ENCODE data around the gene MOV10L1. TPM values are rescaled to one million over a fixed set of nuclear protein-coding genes. Genes with fewer than 3 reads are reported as not detected.

The MOV10L1 gene
- total and polyA plus RNA-seq, 7 experiments from 2014 or later, result not detected

- peaks cover 0 to 4% (median 0%) of the 10 kb centered on the region in 5 donors for H3K27me3 Mint-ChIP-seq
- Histone ChIP-seq H3K27ac (ENCODE audit: low read depth, low read length) (peak overlapping the region; percentile 98), H3K27me3 (ENCODE audit: control insufficient read depth in 2 of 2, insufficient read depth in 2 of 2, low read length in 2 of 2) (no peaks in the 10 kb centered on the region), H3K36me3 (ENCODE audit: control insufficient read depth in 2 of 3, insufficient read depth in 3 of 3, low read length in 3 of 3) (peaks cover 0 to 10% (median under 1%) of the 10 kb centered on the region in 3 experiments), H3K4me3 (ENCODE audit: low read length) (peak overlapping the region; percentile 56), H3K4me1 (ENCODE audit: control insufficient read depth in 2 of 2, insufficient read depth in 2 of 2, low read length in 2 of 2) (peaks cover 46 to 52% of the 10 kb centered on the region in 2 donors), H3K9me3 (ENCODE audit: control insufficient read depth in 2 of 3, low read length in 3 of 3) (no peaks in the 10 kb centered on the region)
- POLR2A ChIA-PET, result interaction anchor here (1.1 to 3.3 kb wide), 8 partner anchors 12 to 438 kb away, joined by 3 to 20 read pairs (median 6); partner anchors contain the start of gene ARSA
- CTCF ChIA-PET, result interaction anchor here (1.1 to 3.1 kb wide), 2 partner anchors 41 to 53 kb away, joined by 3 to 14 read pairs; no protein-coding TSS in a partner anchor
- H3K36me3 Mint-ChIP-seq, result peaks cover 0 to 12% (median 0%) of the 10 kb centered on the region in 5 donors
- peak overlapping the region; percentile 49 to 96 (median 92) for H3K4me3 Mint-ChIP-seq
- intact Hi-C loops (cut with micrococcal nuclease), result no loop called here
- ATAC-seq (no peak), DNase-seq (no peak)
- peaks cover 25 to 58% (median 39%) of the 10 kb centered on the region in 7 donors for H3K4me1 Mint-ChIP-seq
- no peaks in the 10 kb centered on the region for H3K9me3 Mint-ChIP-seq
- H3K27ac Mint-ChIP-seq, result peak overlapping the region; percentile 94 to 100 (median 99)
These were observed 99.5 kb downstream of the MOV10L1 start for GRCh38 chr22:50189184-50189848.

- peaks cover 0 to 12% (median 0%) of the 10 kb centered on the region in 5 donors for H3K36me3 Mint-ChIP-seq
- intact Hi-C loops (cut with micrococcal nuclease), result loop anchor here (1.0 to 10.0 kb wide), 13 partner anchors 10 to 431 kb away; partner anchors contain the start of genes ALG12 (in 1 of the 2), CRELD2 (in 1 of the 2), NCAPH2 (in 1 of the 2) and PANX2 (in 1 of the 2)
- ATAC-seq (no peak), DNase-seq (no peak)
- H3K4me1 Mint-ChIP-seq, result peaks cover 25 to 54% (median 36%) of the 10 kb centered on the region in 7 donors
- H3K4me3 Mint-ChIP-seq, result peak overlapping the region; percentile 90 to 96 (median 92)
- ChIA-PET POLR2A (interaction anchor here (1.1 to 3.3 kb wide), 10 partner anchors 10 to 438 kb away, joined by 3 to 20 read pairs (median 6); partner anchors contain the start of gene ARSA), CTCF (interaction anchor here (1.1 to 3.1 kb wide), 2 partner anchors 41 to 53 kb away, joined by 3 to 14 read pairs; no protein-coding TSS in a partner anchor)
- H3K27me3 Mint-ChIP-seq, result peaks cover 0 to 2% (median 0%) of the 10 kb centered on the region in 5 donors
- H3K4me1 ChIP-seq (ENCODE audit: control insufficient read depth in 2 of 2, insufficient read depth in 2 of 2, low read length in 2 of 2), result peaks cover 46 to 52% of the 10 kb centered on the region in 2 donors
- H3K9me3 ChIP-seq (ENCODE audit: control insufficient read depth in 2 of 3, low read length in 3 of 3), result no peaks in the 10 kb centered on the region
- peak overlapping the region; percentile 98 for H3K27ac ChIP-seq (ENCODE audit: low read depth, low read length)
- H3K9me3 Mint-ChIP-seq, result no peaks in the 10 kb centered on the region
- peak overlapping the region; percentile 94 to 100 (median 99) for H3K27ac Mint-ChIP-seq
- H3K4me3 ChIP-seq (ENCODE audit: low read length), result peak overlapping the region; percentile 56
- peaks cover 0 to 15% (median 3%) of the 10 kb centered on the region in 3 experiments for H3K36me3 ChIP-seq (ENCODE audit: control insufficient read depth in 2 of 3, insufficient read depth in 3 of 3, low read length in 3 of 3)
- H3K27me3 ChIP-seq (ENCODE audit: control insufficient read depth in 2 of 2, insufficient read depth in 2 of 2, low read length in 2 of 2), result no peaks in the 10 kb centered on the region
These were observed 100.0 kb downstream of the MOV10L1 start for GRCh38 chr22:50189849-50190181.

- peak; percentile 73 to 88 (median 84) for DNase-seq
- Histone ChIP-seq H3K4me3 (ENCODE audit: low read length) (peak overlapping the region; percentile 56), H3K9me3 (ENCODE audit: control insufficient read depth in 2 of 3, low read length in 3 of 3) (no peaks in the 10 kb centered on the region), H3K27ac (ENCODE audit: low read depth, low read length) (peak overlapping the region; percentile 98), H3K4me1 (ENCODE audit: control insufficient read depth in 2 of 2, insufficient read depth in 2 of 2, low read length in 2 of 2) (peaks cover 46 to 48% of the 10 kb centered on the region in 2 donors), H3K36me3 (ENCODE audit: control insufficient read depth in 2 of 3, insufficient read depth in 3 of 3, low read length in 3 of 3) (peaks cover 0 to 20% (median 3%) of the 10 kb centered on the region in 3 experiments), H3K27me3 (ENCODE audit: control insufficient read depth in 2 of 2, insufficient read depth in 2 of 2, low read length in 2 of 2) (no peaks in the 10 kb centered on the region)
- POLR2A ChIA-PET, result interaction anchor here (0.6 to 3.3 kb wide), 18 partner anchors 10 to 437 kb away, joined by 3 to 20 read pairs (median 5); partner anchors contain the start of genes ARSA, HDAC10, LMF2 and NCAPH2
- H3K27ac Mint-ChIP-seq, result peak overlapping the region; percentile 94 to 100 (median 99)
- ATAC-seq, result peak; percentile 66
- H3K36me3 Mint-ChIP-seq, result peaks cover 0 to 12% (median 0%) of the 10 kb centered on the region in 5 donors
- intact Hi-C loops (cut with micrococcal nuclease), result loop anchor here (1.0 to 10.0 kb wide), 13 partner anchors 10 to 430 kb away; partner anchors contain the start of genes ALG12 (in 1 of the 2), CRELD2 (in 1 of the 2), NCAPH2 (in 1 of the 2) and PANX2 (in 1 of the 2)
- H3K27me3 Mint-ChIP-seq, result peaks cover 0 to 2% (median 0%) of the 10 kb centered on the region in 5 donors
- H3K4me1 Mint-ChIP-seq, result peaks cover 25 to 53% (median 35%) of the 10 kb centered on the region in 7 donors
- H3K4me3 Mint-ChIP-seq, result peak overlapping the region; percentile 90 to 96 (median 92)
- CTCF ChIA-PET, result interaction anchor here (1.0 to 3.1 kb wide), 4 partner anchors 18 to 52 kb away, joined by 3 to 14 read pairs (median 4); no protein-coding TSS in a partner anchor
- no peaks in the 10 kb centered on the region for H3K9me3 Mint-ChIP-seq
These were observed 100.6 kb downstream of the MOV10L1 start for GRCh38 chr22:50190182-50190940.

DNA sequence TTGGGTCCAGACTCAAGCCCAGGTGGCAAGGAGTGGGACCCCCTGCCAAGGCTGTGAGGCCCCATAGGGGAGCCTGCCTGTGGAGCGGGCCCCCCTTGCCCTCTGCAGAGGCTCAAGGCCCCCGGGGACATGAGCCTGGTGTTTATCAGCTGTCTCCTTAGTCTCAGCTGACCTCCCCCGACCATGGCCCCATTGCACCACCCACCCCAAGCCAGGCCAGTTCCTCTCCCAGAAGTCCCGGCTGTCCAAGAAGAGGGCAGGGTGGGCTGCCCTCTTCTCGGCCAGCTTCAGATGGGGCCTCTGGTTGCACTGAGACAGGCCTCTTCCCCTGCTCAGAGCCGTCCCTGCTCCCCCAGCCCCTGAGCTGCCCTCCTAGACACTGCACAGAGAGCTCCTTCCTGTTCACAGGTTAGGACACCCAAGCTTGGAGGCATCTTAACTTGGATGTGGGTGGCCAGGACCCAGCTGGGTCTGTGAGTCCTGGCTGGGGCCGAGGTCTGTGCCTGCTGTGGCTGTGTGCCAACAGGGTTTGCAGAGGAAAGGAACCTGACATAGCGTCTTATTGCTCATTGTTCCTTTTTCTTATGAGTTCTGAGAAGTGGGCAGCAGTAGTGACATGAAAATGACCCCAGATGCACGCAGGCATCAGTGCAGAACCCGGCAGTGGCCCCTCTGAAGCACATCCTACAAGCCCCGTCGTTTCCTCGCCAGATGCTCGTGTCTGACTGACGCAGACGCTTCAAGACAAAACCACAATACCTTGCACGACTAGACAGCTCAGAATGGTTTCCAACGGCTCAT is 101.3 kb downstream of the MOV10L1 start:
- CTCF ChIA-PET, result interaction anchor here (0.6 to 3.1 kb wide), 6 partner anchors 18 to 302 kb away, joined by 3 to 14 read pairs (median 4); no protein-coding TSS in a partner anchor
- ATAC-seq (peak; percentile 74), DNase-seq (peak in 7 of 9 donors; percentile 80 to 93 (median 90))
- Mint-ChIP-seq H3K27me3 (no peaks in the 10 kb centered on the region), H3K36me3 (peaks cover 0 to 12% (median 0%) of the 10 kb centered on the region in 5 donors), H3K4me1 (peaks cover 25 to 51% (median 33%) of the 10 kb centered on the region in 7 donors), H3K9me3 (no peaks in the 10 kb centered on the region), H3K27ac (peak overlapping the region; percentile 94 to 100 (median 99)), H3K4me3 (peak overlapping the region; percentile 90 to 96 (median 92))
- Histone ChIP-seq H3K27me3 (ENCODE audit: control insufficient read depth in 2 of 2, insufficient read depth in 2 of 2, low read length in 2 of 2) (no peaks in the 10 kb centered on the region), H3K4me1 (ENCODE audit: control insufficient read depth in 2 of 2, insufficient read depth in 2 of 2, low read length in 2 of 2) (peaks cover 46% of the 10 kb centered on the region in 2 donors), H3K9me3 (ENCODE audit: control insufficient read depth in 2 of 3, low read length in 3 of 3) (no peaks in the 10 kb centered on the region), H3K4me3 (ENCODE audit: low read length) (peak overlapping the region; percentile 56), H3K27ac (ENCODE audit: low read depth, low read length) (peak overlapping the region; percentile 98), H3K36me3 (ENCODE audit: control insufficient read depth in 2 of 3, insufficient read depth in 3 of 3, low read length in 3 of 3) (peaks cover 0 to 27% (median 3%) of the 10 kb centered on the region in 3 experiments)
- POLR2A ChIA-PET, result interaction anchor here (0.7 to 3.3 kb wide), 19 partner anchors 9 to 437 kb away, joined by 3 to 20 read pairs (median 5); partner anchors contain the start of genes ARSA, CHKB, HDAC10 and LMF2
- intact Hi-C loops (cut with micrococcal nuclease), result loop anchor here (1.0 to 10.0 kb wide), 13 partner anchors 9 to 430 kb away; partner anchors contain the start of genes ALG12 (in 1 of the 2), CRELD2 (in 1 of the 2), NCAPH2 (in 1 of the 2) and PANX2 (in 1 of the 2)

- CTCF ChIA-PET, result interaction anchor here (0.5 to 3.1 kb wide), 2 partner anchors 44 to 143 kb away, joined by 5 to 14 read pairs; no protein-coding TSS in a partner anchor
- H3K27me3 ChIP-seq (ENCODE audit: control insufficient read depth in 2 of 2, insufficient read depth in 2 of 2, low read length in 2 of 2), result no peaks in the 10 kb centered on the region
- peak in 7 of 9 donors; percentile 64 to 79 (median 74) for DNase-seq
- H3K27ac ChIP-seq (ENCODE audit: low read depth, low read length), result peak overlapping the region; percentile 98
- Mint-ChIP-seq H3K4me3 (peak overlapping the region; percentile 90 to 96 (median 92)), H3K27ac (peak overlapping the region; percentile 94 to 100 (median 99)), H3K4me1 (peaks cover 23 to 39% (median 25%) of the 10 kb centered on the region in 7 donors), H3K36me3 (peaks cover 0 to 10% (median 0%) of the 10 kb centered on the region in 5 donors), H3K9me3 (no peaks in the 10 kb centered on the region), H3K27me3 (no peaks in the 10 kb centered on the region)
- intact Hi-C loops (cut with micrococcal nuclease), result loop anchor here in 1 of 2 donors (5.0 to 10.0 kb wide), 5 partner anchors 228 to 340 kb away; partner anchors contain the start of genes ALG12, CRELD2, PIM3 and SCO2
- H3K4me3 ChIP-seq (ENCODE audit: low read length), result peak overlapping the region; percentile 56
- peaks cover 0 to 41% (median 3%) of the 10 kb centered on the region in 3 experiments for H3K36me3 ChIP-seq (ENCODE audit: control insufficient read depth in 2 of 3, insufficient read depth in 3 of 3, low read length in 3 of 3)
- peaks cover 35 to 37% of the 10 kb centered on the region in 2 donors for H3K4me1 ChIP-seq (ENCODE audit: control insufficient read depth in 2 of 2, insufficient read depth in 2 of 2, low read length in 2 of 2)
- H3K9me3 ChIP-seq (ENCODE audit: control insufficient read depth in 2 of 3, low read length in 3 of 3), result no peaks in the 10 kb centered on the region
- ATAC-seq, result no peak
- POLR2A ChIA-PET, result interaction anchor here (0.6 to 3.3 kb wide), 10 partner anchors 9 to 428 kb away, joined by 3 to 20 read pairs (median 4); partner anchors contain the start of genes HDAC10 and PIM3
These were observed 102.8 kb downstream of the MOV10L1 start for GRCh38 chr22:50192436-50193204.

Measured in naive thymus-derived CD4-positive, alpha-beta T cell (primary cell).